ENCODE data around the gene NRG3.

Gene NRG3

GRCh38 chr10:81889181-81889769, 14.3 kb downstream of the NRG3 start:
- no peaks in the 10 kb centered on the region for H3K27me3 ChIP-seq (ENCODE audit: control insufficient read depth, insufficient read depth, low read length)
- no peaks in the 10 kb centered on the region for H3K36me3 ChIP-seq (ENCODE audit: control insufficient read depth, insufficient read depth, low read length)
- no peak overlapping the region for H3K4me2 ChIP-seq (ENCODE audit: low read length)
- H3K4me1 ChIP-seq: no peaks in the 10 kb centered on the region
- no peaks in the 10 kb centered on the region for H3K79me2 ChIP-seq
- no peaks in the 10 kb centered on the region for H3K9me3 ChIP-seq (ENCODE audit: control insufficient read depth, low read length)
- H3K4me3 ChIP-seq (ENCODE audit: low read depth, low read length): no peak overlapping the region
- no peak overlapping the region for H3K27ac ChIP-seq
- H2AFZ ChIP-seq: no peak overlapping the region
- no peak overlapping the region for H3K9ac ChIP-seq
- TF ChIP-seq, protein P1, sequence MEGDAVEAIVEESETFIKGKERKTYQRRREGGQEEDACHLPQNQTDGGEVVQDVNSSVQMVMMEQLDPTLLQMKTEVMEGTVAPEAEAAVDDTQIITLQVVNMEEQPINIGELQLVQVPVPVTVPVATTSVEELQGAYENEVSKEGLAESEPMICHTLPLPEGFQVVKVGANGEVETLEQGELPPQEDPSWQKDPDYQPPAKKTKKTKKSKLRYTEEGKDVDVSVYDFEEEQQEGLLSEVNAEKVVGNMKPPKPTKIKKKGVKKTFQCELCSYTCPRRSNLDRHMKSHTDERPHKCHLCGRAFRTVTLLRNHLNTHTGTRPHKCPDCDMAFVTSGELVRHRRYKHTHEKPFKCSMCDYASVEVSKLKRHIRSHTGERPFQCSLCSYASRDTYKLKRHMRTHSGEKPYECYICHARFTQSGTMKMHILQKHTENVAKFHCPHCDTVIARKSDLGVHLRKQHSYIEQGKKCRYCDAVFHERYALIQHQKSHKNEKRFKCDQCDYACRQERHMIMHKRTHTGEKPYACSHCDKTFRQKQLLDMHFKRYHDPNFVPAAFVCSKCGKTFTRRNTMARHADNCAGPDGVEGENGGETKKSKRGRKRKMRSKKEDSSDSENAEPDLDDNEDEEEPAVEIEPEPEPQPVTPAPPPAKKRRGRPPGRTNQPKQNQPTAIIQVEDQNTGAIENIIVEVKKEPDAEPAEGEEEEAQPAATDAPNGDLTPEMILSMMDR (IDR thresholded peaks at IDR 0.05): no peak

DNA sequence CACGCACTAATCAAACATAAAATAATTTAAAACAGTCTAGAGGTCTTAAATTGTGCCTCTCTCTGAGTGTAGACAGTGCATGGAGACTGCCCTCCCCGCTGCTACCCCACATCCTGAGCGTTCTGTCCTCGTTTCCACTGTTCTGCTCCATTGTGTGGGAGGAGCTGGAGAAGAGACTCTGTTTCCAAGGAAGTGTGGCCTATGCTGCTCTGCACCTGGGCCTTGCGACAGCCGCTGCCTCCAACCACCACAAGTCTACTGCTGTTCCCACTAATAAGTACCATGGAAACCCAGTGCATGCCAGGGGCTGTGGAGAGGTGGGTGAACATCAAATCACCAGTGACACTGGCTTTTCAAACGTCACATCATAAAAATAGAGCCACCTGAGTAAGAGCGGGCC, 19.6 kb downstream of the NRG3 start:
- H3K79me2 ChIP-seq: no peaks in the 10 kb centered on the region
- no peaks in the 10 kb centered on the region for H3K27me3 ChIP-seq (ENCODE audit: control insufficient read depth, insufficient read depth, low read length)
- no peaks in the 10 kb centered on the region for H3K9me3 ChIP-seq (ENCODE audit: control insufficient read depth, low read length)

GRCh38 chr10:81898518-81898917, 23.5 kb downstream of the NRG3 start:
- H2AFZ ChIP-seq: no peak overlapping the region
- H3K36me3 ChIP-seq (ENCODE audit: control insufficient read depth, insufficient read depth, low read length): no peaks in the 10 kb centered on the region
- no peaks in the 10 kb centered on the region for H3K27me3 ChIP-seq (ENCODE audit: control insufficient read depth, insufficient read depth, low read length)
- H3K4me3 ChIP-seq (ENCODE audit: low read depth, low read length): no peak overlapping the region
- no peak overlapping the region for H3K9ac ChIP-seq
- H3K9me3 ChIP-seq (ENCODE audit: control insufficient read depth, low read length): no peaks in the 10 kb centered on the region
- TF ChIP-seq, protein P1 (IDR thresholded peaks at IDR 0.05): no peak
- no peak overlapping the region for H3K4me2 ChIP-seq (ENCODE audit: low read length)
- H3K79me2 ChIP-seq: no peaks in the 10 kb centered on the region
- H3K27ac ChIP-seq: no peak overlapping the region
- H3K4me1 ChIP-seq: no peaks in the 10 kb centered on the region

More for the DNA sequence above, 19.6 kb downstream of the NRG3 start:
- no peak overlapping the region for H2AFZ ChIP-seq
- H3K27ac ChIP-seq: no peak overlapping the region
- no peaks in the 10 kb centered on the region for H3K36me3 ChIP-seq (ENCODE audit: control insufficient read depth, insufficient read depth, low read length)
- H3K4me3 ChIP-seq (ENCODE audit: low read depth, low read length): no peak overlapping the region
- H3K4me1 ChIP-seq: no peaks in the 10 kb centered on the region
- no peak overlapping the region for H3K9ac ChIP-seq
- H3K4me2 ChIP-seq (ENCODE audit: low read length): no peak overlapping the region
- TF ChIP-seq, protein P1 (IDR thresholded peaks at IDR 0.05): no peak

- no peak overlapping the region for H3K9ac ChIP-seq
- H2AFZ ChIP-seq: no peak overlapping the region
- no peak overlapping the region for H3K4me2 ChIP-seq (ENCODE audit: low read length)
- H3K4me3 ChIP-seq (ENCODE audit: low read depth, low read length): no peak overlapping the region
- H3K36me3 ChIP-seq (ENCODE audit: control insufficient read depth, insufficient read depth, low read length): no peaks in the 10 kb centered on the region
- no peak overlapping the region for H3K27ac ChIP-seq
- no peaks in the 10 kb centered on the region for H3K79me2 ChIP-seq
- TF ChIP-seq, protein P1 (IDR thresholded peaks at IDR 0.05): no peak
- H3K27me3 ChIP-seq (ENCODE audit: control insufficient read depth, insufficient read depth, low read length): no peaks in the 10 kb centered on the region
- no peaks in the 10 kb centered on the region for H3K9me3 ChIP-seq (ENCODE audit: control insufficient read depth, low read length)
- no peaks in the 10 kb centered on the region for H3K4me1 ChIP-seq
Observed at GRCh38 chr10:81900989-81901388, 26.0 kb downstream of the NRG3 start.

- no peaks in the 10 kb centered on the region for H3K9me3 ChIP-seq (ENCODE audit: control insufficient read depth, low read length)
- H2AFZ ChIP-seq: no peak overlapping the region
- H3K4me2 ChIP-seq (ENCODE audit: low read length): no peak overlapping the region
- no peaks in the 10 kb centered on the region for H3K4me1 ChIP-seq
- no peak overlapping the region for H3K4me3 ChIP-seq (ENCODE audit: low read depth, low read length)
- TF ChIP-seq, protein P1 (IDR thresholded peaks at IDR 0.05): no peak
- H3K27me3 ChIP-seq (ENCODE audit: control insufficient read depth, insufficient read depth, low read length): no peaks in the 10 kb centered on the region
- H3K9ac ChIP-seq: no peak overlapping the region
- no peaks in the 10 kb centered on the region for H3K79me2 ChIP-seq
- H3K36me3 ChIP-seq (ENCODE audit: control insufficient read depth, insufficient read depth, low read length): no peaks in the 10 kb centered on the region
- H3K27ac ChIP-seq: no peak overlapping the region
Observed at GRCh38 chr10:81903472-81903871, 28.5 kb downstream of the NRG3 start.

Data from parathyroid adenoma (tissue), 2 donors.